Measurements from ENCODE around the gene TPRN. TPM values are rescaled to one million over a fixed set of nuclear protein-coding genes. Genes with fewer than 3 reads are reported as not detected.

The TPRN gene
- total RNA-seq, 1 donor from 2014 or later, result 19.8 TPM

- no peaks in the 10 kb centered on the region for H3K27me3 Mint-ChIP-seq (ENCODE audit: unreplicated experiment)
- peak; percentile 98 for DNase-seq (ENCODE audit: extremely low spot score, unreplicated experiment)
- H3K4me3 Mint-ChIP-seq (ENCODE audit: unreplicated experiment), result peak within 1 kb of the TSS; percentile 91
- TF ChIP-seq CTCF (IDR thresholded peaks at IDR 0.05), result peak; percentile 41
- H3K9me3 Mint-ChIP-seq (ENCODE audit: unreplicated experiment), result no peaks in the 10 kb centered on the region
- H3K27ac Mint-ChIP-seq (ENCODE audit: unreplicated experiment), result peak within 1 kb of the TSS; percentile 95
- peaks cover 14% of the 10 kb centered on the region for H3K36me3 Mint-ChIP-seq (ENCODE audit: unreplicated experiment)
- H3K4me1 Mint-ChIP-seq (ENCODE audit: unreplicated experiment), result peaks cover 35% of the 10 kb centered on the region
These were observed 11.8 kb downstream of the TPRN start, which contains the start of the genes ANAPC2 and SSNA1 for GRCh38 chr9:137188490-137189296. ANAPC2 (minus strand) TSS chr9:137188560; CDS start chr9:137188532, 28 bp downstream. SSNA1 (plus strand) TSS chr9:137188676; CDS start chr9:137188727, 51 bp downstream.

- TF ChIP-seq CTCF (IDR thresholded peaks at IDR 0.05), result no peak
- Mint-ChIP-seq H3K36me3 (ENCODE audit: unreplicated experiment) (peaks cover 14% of the 10 kb centered on the region), H3K4me1 (ENCODE audit: unreplicated experiment) (peaks cover 32% of the 10 kb centered on the region), H3K9me3 (ENCODE audit: unreplicated experiment) (no peaks in the 10 kb centered on the region), H3K27ac (ENCODE audit: unreplicated experiment) (peak overlapping the region; percentile 82), H3K27me3 (ENCODE audit: unreplicated experiment) (no peaks in the 10 kb centered on the region), H3K4me3 (ENCODE audit: unreplicated experiment) (peak overlapping the region; percentile 89)
- DNase-seq (ENCODE audit: extremely low spot score, unreplicated experiment), result no peak
These were observed 12.5 kb downstream of the TPRN start for GRCh38 chr9:137188086-137188489.

- no peaks in the 10 kb centered on the region for H3K9me3 Mint-ChIP-seq (ENCODE audit: unreplicated experiment)
- no peak for TF ChIP-seq CTCF (IDR thresholded peaks at IDR 0.05)
- peak overlapping the region; percentile 89 for H3K4me3 Mint-ChIP-seq (ENCODE audit: unreplicated experiment)
- peaks cover 14% of the 10 kb centered on the region for H3K36me3 Mint-ChIP-seq (ENCODE audit: unreplicated experiment)
- H3K4me1 Mint-ChIP-seq (ENCODE audit: unreplicated experiment), result peaks cover 32% of the 10 kb centered on the region
- no peak for DNase-seq (ENCODE audit: extremely low spot score, unreplicated experiment)
- no peaks in the 10 kb centered on the region for H3K27me3 Mint-ChIP-seq (ENCODE audit: unreplicated experiment)
- peak overlapping the region; percentile 82 for H3K27ac Mint-ChIP-seq (ENCODE audit: unreplicated experiment)
These were observed 13.2 kb downstream of the TPRN start for GRCh38 chr9:137187386-137187785.

GRCh38 chr9:137186385-137186784 is 14.2 kb downstream of the TPRN start:
- no peaks in the 10 kb centered on the region for H3K9me3 Mint-ChIP-seq (ENCODE audit: unreplicated experiment)
- DNase-seq (ENCODE audit: extremely low spot score, unreplicated experiment), result no peak
- no peak for TF ChIP-seq CTCF (IDR thresholded peaks at IDR 0.05)
- H3K27me3 Mint-ChIP-seq (ENCODE audit: unreplicated experiment), result no peaks in the 10 kb centered on the region
- peak overlapping the region; percentile 89 for H3K4me3 Mint-ChIP-seq (ENCODE audit: unreplicated experiment)
- H3K36me3 Mint-ChIP-seq (ENCODE audit: unreplicated experiment), result peaks cover 18% of the 10 kb centered on the region
- H3K4me1 Mint-ChIP-seq (ENCODE audit: unreplicated experiment), result peaks cover 32% of the 10 kb centered on the region
- H3K27ac Mint-ChIP-seq (ENCODE audit: unreplicated experiment), result no peak overlapping the region

- Mint-ChIP-seq H3K36me3 (ENCODE audit: unreplicated experiment) (peaks cover 15% of the 10 kb centered on the region), H3K9me3 (ENCODE audit: unreplicated experiment) (no peaks in the 10 kb centered on the region), H3K27me3 (ENCODE audit: unreplicated experiment) (no peaks in the 10 kb centered on the region), H3K27ac (ENCODE audit: unreplicated experiment) (no peak overlapping the region), H3K4me1 (ENCODE audit: unreplicated experiment) (peaks cover 32% of the 10 kb centered on the region), H3K4me3 (ENCODE audit: unreplicated experiment) (peak overlapping the region; percentile 89)
- TF ChIP-seq CTCF (IDR thresholded peaks at IDR 0.05), result no peak
- no peak for DNase-seq (ENCODE audit: extremely low spot score, unreplicated experiment)
These were observed 14.6 kb downstream of the TPRN start for GRCh38 chr9:137185921-137186320.

Data from osteocyte (in vitro differentiated cells).